ENCODE measurements around the gene RNF103. TPM values are rescaled to one million over a fixed set of nuclear protein-coding genes. Genes with fewer than 3 reads are reported as not detected.

The RNF103 gene
- total and polyA plus RNA-seq, 2 of the 13 experiments (the other 11 are each of a cell fraction or from before 2014, with no cell fraction given): 19.8 to 21.1 TPM

- TF ChIP-seq ZNF670 (CRISPR knock-in tag; IDR thresholded peaks at IDR 0.05; ENCODE audit: borderline replicate concordance) (no peak), KDM6A (CRISPR knock-in tag; IDR thresholded peaks at IDR 0.05; ENCODE audit: low read depth) (no peak), ZNF260 (CRISPR knock-in tag; IDR thresholded peaks at IDR 0.05; ENCODE audit: borderline replicate concordance, low read depth) (no peak), ZNF30 (CRISPR knock-in tag; IDR thresholded peaks at IDR 0.05) (0 out of 2 replicates have a peak, but pooled peaks have one; percentile 92), ISX (CRISPR knock-in tag; conservative IDR thresholded peaks at IDR 0.05) (no peak), HINFP (CRISPR knock-in tag; IDR thresholded peaks at IDR 0.05; ENCODE audit: low read depth) (no peak), ZFP36 (IDR thresholded peaks at IDR 0.05; ENCODE audit: borderline replicate concordance, low read depth, low read length, partially characterized antibody) (no peak), TARDBP (CRISPR knock-in tag; IDR thresholded peaks at IDR 0.05) (no peak), ZNF614 (CRISPR knock-in tag; IDR thresholded peaks at IDR 0.05; ENCODE audit: borderline replicate concordance) (no peak), ZNF776 (CRISPR knock-in tag; IDR thresholded peaks at IDR 0.05) (peak; percentile 2; the same call in 1 of the 2 replicates), ZBTB20 (CRISPR knock-in tag; IDR thresholded peaks at IDR 0.05; ENCODE audit: borderline replicate concordance, low read depth) (no peak), ZIK1 (CRISPR knock-in tag; IDR thresholded peaks at IDR 0.05; ENCODE audit: borderline replicate concordance, low read depth) (no peak), HDAC6 (IDR thresholded peaks at IDR 0.05; ENCODE audit: low read depth, low read length) (no peak), RERE (CRISPR knock-in tag; IDR thresholded peaks at IDR 0.05; ENCODE audit: low read depth) (no peak), KDM5B (CRISPR knock-in tag; IDR thresholded peaks at IDR 0.05; ENCODE audit: borderline replicate concordance) (no peak), ZBTB14 (CRISPR knock-in tag; IDR thresholded peaks at IDR 0.05) (no peak), ZNF577 (CRISPR knock-in tag; IDR thresholded peaks at IDR 0.05; ENCODE audit: borderline replicate concordance, low read depth) (peak; percentile 82; the same call in 1 of the 2 replicates), NFKB2 (CRISPR knock-in tag; IDR thresholded peaks at IDR 0.05; ENCODE audit: borderline replicate concordance) (no peak)
- TF ChIP-seq, protein P1, sequence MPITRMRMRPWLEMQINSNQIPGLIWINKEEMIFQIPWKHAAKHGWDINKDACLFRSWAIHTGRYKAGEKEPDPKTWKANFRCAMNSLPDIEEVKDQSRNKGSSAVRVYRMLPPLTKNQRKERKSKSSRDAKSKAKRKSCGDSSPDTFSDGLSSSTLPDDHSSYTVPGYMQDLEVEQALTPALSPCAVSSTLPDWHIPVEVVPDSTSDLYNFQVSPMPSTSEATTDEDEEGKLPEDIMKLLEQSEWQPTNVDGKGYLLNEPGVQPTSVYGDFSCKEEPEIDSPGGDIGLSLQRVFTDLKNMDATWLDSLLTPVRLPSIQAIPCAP (CRISPR knock-in tag; IDR thresholded peaks at IDR 0.05; ENCODE audit: low read depth): no peak
- TF ChIP-seq, protein P2, sequence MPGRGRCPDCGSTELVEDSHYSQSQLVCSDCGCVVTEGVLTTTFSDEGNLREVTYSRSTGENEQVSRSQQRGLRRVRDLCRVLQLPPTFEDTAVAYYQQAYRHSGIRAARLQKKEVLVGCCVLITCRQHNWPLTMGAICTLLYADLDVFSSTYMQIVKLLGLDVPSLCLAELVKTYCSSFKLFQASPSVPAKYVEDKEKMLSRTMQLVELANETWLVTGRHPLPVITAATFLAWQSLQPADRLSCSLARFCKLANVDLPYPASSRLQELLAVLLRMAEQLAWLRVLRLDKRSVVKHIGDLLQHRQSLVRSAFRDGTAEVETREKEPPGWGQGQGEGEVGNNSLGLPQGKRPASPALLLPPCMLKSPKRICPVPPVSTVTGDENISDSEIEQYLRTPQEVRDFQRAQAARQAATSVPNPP (CRISPR knock-in tag; IDR thresholded peaks at IDR 0.05): no peak
Observed at GRCh38 chr2:86562485-86562921, 61.2 kb downstream of the RNF103 start (continued).

All from HepG2 (cell line).